ENCODE data around the gene PRKCSH.

GRCh38 chr19:11414544-11414943, 20.9 kb upstream of the PRKCSH start:
- TF ChIP-seq CTCF (conservative IDR thresholded peaks at IDR 0.05; ENCODE audit: low read depth in 2 of 2), result no peak
- no peak for TF ChIP-seq EZH2phosphoT487 (IDR thresholded peaks at IDR 0.05; ENCODE audit: unreplicated experiment)
- TF ChIP-seq POLR2AphosphoS5 (IDR thresholded peaks at IDR 0.05; ENCODE audit: low read depth), result no peak
- no peak for TF ChIP-seq EZH2 (IDR thresholded peaks at IDR 0.05; ENCODE audit: low read depth, unreplicated experiment)
- TF ChIP-seq REST (IDR thresholded peaks at IDR 0.05; ENCODE audit: unreplicated experiment), result no peak
- no peak for TF ChIP-seq CREB1 (CRISPR knock-in tag; IDR thresholded peaks at IDR 0.05; ENCODE audit: low read depth)
- TF ChIP-seq JUNB (IDR thresholded peaks at IDR 0.05; ENCODE audit: unreplicated experiment), result no peak
- no peak for TF ChIP-seq STAT1 (IDR thresholded peaks at IDR 0.05; ENCODE audit: unreplicated experiment)
- no peak for TF ChIP-seq ETS1 (IDR thresholded peaks at IDR 0.05)
- no peak for TF ChIP-seq ZNF331 (CRISPR knock-in tag; IDR thresholded peaks at IDR 0.05; ENCODE audit: low read depth)
- TF ChIP-seq ZNF114 (CRISPR knock-in tag; IDR thresholded peaks at IDR 0.05), result no peak
- TF ChIP-seq NANOG (IDR thresholded peaks at IDR 0.05; ENCODE audit: borderline replicate concordance), result no peak

All from GM23338 (cell line).